ENCODE data around the gene ZNF536.

The ZNF536 gene

DNA sequence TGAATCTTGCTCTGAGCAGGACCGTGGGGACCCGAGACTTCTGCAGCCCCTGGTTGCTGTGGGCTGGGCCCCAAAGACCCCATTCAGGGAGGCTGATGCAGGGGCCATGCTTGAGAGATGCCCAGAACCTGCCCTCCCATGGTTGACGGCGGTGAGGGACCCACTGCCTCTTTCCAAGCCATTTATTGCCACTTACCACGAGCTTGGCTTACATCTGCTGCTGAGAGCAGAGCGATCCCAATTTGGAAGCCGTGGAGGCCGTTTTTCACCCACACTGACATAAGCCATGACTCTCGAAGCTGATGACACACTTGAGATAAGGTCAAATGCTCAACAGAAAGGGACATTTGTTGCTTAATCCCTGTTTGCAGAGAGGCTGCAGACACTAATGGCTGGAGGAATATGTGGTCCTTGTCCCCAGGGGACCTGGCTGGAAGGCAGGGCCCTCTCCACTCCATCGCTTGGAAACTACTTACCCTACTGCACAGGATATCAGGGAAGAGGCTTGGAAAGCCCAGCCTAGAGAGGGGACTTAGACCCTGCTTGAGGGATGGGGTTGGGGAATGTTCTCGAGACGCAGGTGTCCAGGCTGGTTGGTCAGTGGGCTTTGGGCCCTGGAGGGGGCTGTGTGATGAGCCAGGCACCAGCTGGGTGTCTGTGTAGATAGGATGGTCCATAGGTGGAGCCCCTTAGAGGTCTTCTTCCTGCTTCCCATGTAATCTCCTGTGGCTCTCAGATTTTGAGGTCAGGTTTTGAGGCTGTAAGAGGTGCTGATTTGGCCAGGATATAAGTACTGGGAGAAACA lies 15.3 kb downstream of the ZNF536 start:
- H3K9me3 ChIP-seq: no peaks in the 10 kb centered on the region
- H3K4me3 ChIP-seq: no peak overlapping the region
- TF ChIP-seq, protein P1, sequence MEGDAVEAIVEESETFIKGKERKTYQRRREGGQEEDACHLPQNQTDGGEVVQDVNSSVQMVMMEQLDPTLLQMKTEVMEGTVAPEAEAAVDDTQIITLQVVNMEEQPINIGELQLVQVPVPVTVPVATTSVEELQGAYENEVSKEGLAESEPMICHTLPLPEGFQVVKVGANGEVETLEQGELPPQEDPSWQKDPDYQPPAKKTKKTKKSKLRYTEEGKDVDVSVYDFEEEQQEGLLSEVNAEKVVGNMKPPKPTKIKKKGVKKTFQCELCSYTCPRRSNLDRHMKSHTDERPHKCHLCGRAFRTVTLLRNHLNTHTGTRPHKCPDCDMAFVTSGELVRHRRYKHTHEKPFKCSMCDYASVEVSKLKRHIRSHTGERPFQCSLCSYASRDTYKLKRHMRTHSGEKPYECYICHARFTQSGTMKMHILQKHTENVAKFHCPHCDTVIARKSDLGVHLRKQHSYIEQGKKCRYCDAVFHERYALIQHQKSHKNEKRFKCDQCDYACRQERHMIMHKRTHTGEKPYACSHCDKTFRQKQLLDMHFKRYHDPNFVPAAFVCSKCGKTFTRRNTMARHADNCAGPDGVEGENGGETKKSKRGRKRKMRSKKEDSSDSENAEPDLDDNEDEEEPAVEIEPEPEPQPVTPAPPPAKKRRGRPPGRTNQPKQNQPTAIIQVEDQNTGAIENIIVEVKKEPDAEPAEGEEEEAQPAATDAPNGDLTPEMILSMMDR (IDR thresholded peaks at IDR 0.05): no peak
- H3K36me3 ChIP-seq: no peaks in the 10 kb centered on the region
- DNase-seq: no peak
- H3K27me3 ChIP-seq: no peaks in the 10 kb centered on the region
- H3K27ac ChIP-seq: no peak overlapping the region
- no peaks in the 10 kb centered on the region for H3K4me1 ChIP-seq
- intact Hi-C loops (cut with DNase I; ENCODE audit: low total_unique reads): no loop called here

GRCh38 chr19:30388327-30388726 lies 16.1 kb downstream of the ZNF536 start:
- no peak for DNase-seq
- no peaks in the 10 kb centered on the region for H3K9me3 ChIP-seq

DNA sequence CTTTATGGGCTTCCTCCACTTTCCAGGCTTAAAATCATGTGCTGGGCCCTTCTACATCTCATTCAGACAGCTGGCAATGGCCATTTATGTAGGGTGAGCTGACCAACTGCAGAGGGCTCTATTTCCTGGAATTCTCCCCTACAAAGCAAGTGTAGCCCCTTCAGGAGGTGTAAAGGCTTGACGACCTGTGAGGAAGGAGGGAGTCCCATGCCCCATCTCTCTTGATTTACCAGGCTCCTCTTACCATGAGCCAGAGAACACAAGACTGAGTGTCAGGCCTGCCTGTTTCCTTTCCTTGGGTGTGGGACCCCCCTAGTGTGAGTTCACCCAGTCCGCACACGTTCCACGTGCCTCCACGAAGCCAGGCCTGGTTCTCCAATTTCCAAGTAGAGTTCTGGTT lies 16.6 kb downstream of the ZNF536 start:
- no peak overlapping the region for H3K27ac ChIP-seq
- TF ChIP-seq, protein P1 (IDR thresholded peaks at IDR 0.05): no peak
- H3K9me3 ChIP-seq: no peaks in the 10 kb centered on the region
- DNase-seq: no peak
- H3K27me3 ChIP-seq: no peaks in the 10 kb centered on the region
- H3K4me1 ChIP-seq: no peaks in the 10 kb centered on the region
- H3K4me3 ChIP-seq: no peak overlapping the region
- intact Hi-C loops (cut with DNase I; ENCODE audit: low total_unique reads): no loop called here
- H3K36me3 ChIP-seq: no peaks in the 10 kb centered on the region

More at GRCh38 chr19:30388327-30388726, 16.1 kb downstream of the ZNF536 start:
- TF ChIP-seq, protein P1 (IDR thresholded peaks at IDR 0.05): no peak
- no peaks in the 10 kb centered on the region for H3K36me3 ChIP-seq
- H3K27ac ChIP-seq: no peak overlapping the region
- no peaks in the 10 kb centered on the region for H3K27me3 ChIP-seq
- intact Hi-C loops (cut with DNase I; ENCODE audit: low total_unique reads): no loop called here
- H3K4me3 ChIP-seq: no peak overlapping the region
- H3K4me1 ChIP-seq: no peaks in the 10 kb centered on the region

GRCh38 chr19:30390356-30390988 lies 18.3 kb downstream of the ZNF536 start:
- Histone ChIP-seq H3K4me1 (no peaks in the 10 kb centered on the region), H3K9me3 (no peaks in the 10 kb centered on the region), H3K27ac (no peak overlapping the region), H3K27me3 (no peaks in the 10 kb centered on the region), H3K4me3 (no peak overlapping the region), H3K36me3 (no peaks in the 10 kb centered on the region)
- TF ChIP-seq, protein P1 (IDR thresholded peaks at IDR 0.05): no peak
- DNase-seq: no peak
- intact Hi-C loops (cut with DNase I; ENCODE audit: low total_unique reads): no loop called here

- Histone ChIP-seq H3K4me3 (no peak overlapping the region), H3K36me3 (no peaks in the 10 kb centered on the region), H3K27ac (no peak overlapping the region), H3K4me1 (no peaks in the 10 kb centered on the region), H3K27me3 (no peaks in the 10 kb centered on the region), H3K9me3 (no peaks in the 10 kb centered on the region)
- TF ChIP-seq, protein P1 (IDR thresholded peaks at IDR 0.05): no peak
- intact Hi-C loops (cut with DNase I; ENCODE audit: low total_unique reads): no loop called here
- no peak for DNase-seq
Measured at GRCh38 chr19:30391052-30391451, 18.9 kb downstream of the ZNF536 start.

Data from tibial artery (tissue), 4 donors.